ENCODE results near the gene APBA3.

GRCh38 chr19:3778899-3779723 is 17.6 kb upstream of the APBA3 start:
- TF ChIP-seq CTCF (IDR thresholded peaks at IDR 0.05) (no peak), POLR2A (IDR thresholded peaks at IDR 0.05) (no peak)

Measured in testis (tissue), 2 donors.